CD1c-positive myeloid dendritic cell (primary cell): ENCODE data around the gene IQSEC3.
"Not testable (repeated sequence)": the region's sequence is repeated elsewhere in the genome, so short reads cannot be mapped to it uniquely, and the experiment has no call there.

Experiments used
- DNase-seq: peaks from one replicate; pipeline ENCODE4 v3.0.0-alpha.2; 2016; ENCODE audit errors: extremely low spot score

IQSEC3 gene

DNA sequence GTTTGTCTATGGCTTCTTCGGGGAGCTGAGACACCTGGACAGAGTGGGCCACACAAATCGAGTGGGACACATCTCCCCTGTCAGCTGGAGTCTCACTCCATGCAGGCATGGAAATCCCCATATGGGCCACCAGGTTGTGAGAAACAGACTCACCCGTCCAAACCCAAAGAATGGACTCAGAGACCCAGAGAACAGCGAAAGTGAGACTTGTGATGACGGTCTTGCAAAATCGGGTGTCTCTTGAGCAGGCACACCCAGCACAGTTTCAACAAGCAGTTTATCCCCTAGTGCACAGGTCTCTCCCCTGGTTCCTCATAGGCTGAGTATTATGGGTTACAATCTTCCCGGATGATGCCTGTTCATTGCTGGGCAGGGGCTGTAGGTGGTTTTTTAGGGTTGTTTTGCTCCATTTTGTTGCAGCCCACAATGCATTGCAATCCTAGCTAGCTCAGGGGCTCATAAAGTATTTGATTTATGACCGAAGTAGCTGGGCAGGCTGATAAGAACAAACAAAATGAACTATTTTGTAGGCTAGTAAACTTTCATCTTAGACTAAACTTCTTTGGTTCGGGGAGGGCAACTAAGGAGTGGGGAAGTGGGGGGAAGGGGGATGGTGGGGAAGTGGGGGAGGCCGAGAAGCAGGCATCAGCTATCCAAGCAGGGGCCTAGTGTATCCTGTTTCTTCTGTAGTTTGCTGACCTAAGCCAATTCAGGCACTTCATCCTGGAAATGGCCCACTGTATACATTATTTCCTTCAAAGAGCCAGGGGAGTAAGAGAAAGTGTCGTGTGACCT is 45.3 kb downstream of the IQSEC3 start:
- DNase-seq, result peak; percentile 43

DNA sequence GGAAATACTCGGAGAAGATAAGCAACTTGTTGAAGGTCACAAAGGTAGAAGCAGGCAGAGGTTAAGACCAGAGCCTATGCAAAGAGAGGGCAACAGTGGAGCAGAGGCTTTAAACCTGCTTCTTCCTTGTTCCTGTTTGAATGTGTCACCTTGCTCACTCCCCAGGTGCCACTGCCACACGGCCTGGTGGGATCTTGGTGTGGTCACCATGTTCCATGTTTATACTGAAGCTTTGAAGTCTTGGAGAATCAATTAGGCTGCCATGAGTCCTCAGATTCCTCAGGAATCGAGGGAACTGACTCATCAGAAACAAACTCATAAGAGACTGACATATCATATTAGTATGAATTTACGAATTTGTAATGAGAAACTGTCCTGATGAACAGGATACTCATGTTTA is 46.8 kb downstream of the IQSEC3 start:
- DNase-seq, result no peak

DNA sequence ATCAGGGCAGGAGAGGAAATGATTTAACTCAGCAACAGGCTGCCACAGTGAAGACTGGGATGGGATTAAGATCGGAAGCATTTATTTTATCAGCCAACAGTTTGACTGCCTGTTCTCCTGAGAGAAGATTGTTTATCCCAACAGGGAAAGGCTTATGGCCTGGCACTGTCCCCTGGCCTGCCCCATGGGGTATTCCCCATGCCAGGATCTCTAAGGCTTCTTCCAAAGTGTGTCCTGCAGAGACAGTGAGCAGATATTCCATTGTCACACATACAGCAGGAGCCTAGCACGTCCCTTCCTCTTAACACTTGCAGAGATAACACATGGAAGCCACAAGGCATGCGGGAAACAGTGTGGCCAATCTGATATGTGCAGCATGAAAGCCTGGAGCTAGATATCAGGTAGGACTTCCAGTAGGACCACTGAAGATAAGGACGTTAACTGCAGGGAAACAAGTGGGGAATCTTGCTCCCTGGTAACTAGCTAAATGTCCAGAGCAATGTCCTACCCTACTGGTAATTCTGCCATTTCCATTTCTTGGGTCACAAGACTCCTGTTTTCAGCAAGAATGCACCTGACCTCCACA is 48.2 kb downstream of the IQSEC3 start:
- DNase-seq, result no peak

DNA sequence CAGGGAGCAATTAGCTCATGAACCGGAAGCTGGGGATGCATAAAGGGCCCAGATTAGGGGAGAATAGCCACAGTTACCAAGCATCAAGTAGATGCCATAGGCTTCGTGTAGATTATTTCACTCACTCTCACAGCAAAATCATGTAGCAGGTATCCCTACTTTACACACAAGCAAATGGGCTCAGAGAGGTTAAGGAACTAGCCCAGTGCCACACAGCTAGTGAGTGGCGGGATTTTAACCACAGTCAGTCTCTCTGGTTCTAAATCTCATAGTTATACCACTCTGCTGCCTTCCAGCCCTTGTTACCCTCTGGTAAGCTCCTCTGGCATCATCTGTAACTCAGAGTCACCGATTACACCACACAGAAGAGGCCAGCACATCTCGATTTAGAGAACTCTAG is 49.0 kb downstream of the IQSEC3 start:
- no peak for DNase-seq

DNA sequence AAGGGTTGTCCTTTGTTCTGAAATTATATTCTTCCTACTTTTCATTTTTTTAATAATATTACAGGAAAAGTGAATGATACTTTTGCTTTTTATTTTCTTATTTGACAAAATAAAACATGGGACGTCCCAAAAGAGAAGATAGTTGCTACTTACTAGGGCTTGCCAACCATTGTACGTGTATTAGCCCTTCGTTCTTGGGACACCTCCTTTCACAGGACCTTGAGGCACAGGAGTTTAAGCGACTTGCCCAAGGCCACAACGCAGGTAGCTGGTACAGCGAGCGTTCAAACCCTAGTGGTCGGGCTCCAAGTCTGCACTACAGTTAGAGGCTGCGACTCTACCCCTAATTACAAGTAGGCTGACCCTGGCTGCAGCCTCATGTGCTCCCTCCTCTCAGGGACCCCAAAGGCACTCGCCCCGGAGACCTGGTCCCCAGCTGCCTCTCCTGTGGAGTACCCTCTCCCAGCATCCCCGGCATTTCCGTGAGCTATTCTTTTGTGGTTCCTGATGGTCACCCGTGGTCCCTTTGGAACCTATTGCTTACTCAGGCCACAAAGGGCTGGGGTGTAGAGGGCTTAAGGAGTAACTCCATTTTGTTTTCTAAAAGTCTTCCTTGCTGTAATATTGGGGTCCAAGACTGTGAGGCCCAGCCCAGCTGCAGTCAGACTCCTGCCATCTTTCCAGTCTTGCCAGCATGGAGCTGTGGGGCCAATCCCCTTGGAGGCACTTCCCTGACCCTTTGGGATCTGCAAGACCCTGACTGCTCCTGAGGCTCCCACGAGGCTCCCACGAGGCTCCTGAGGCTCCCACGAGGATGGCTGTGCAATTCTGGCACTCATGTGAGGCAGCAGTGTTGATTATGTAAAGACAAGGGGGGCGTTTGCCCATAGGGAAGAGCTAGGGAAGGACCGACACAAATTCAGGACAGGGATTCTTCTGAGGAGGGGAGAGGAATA is 49.7 kb downstream of the IQSEC3 start:
- no peak for DNase-seq

DNA sequence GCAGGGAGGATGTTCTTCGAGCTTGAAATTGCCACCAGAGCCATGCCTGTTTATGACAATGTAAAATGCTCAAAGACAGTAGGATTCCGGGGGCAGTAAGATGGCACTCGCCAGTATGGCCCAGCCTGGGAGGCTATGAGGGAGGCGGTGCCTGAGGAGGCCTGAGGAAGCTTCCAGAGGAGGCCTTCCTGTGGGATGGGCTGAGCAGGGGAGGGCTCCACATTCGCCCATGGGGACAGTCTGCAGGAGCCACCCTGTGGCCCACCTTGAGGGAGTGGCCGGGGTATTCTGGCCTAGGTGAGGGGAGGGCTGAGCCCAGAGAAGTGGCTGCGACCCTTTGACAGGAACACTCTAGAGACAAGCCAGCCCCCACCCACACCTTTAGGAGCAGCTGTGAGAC is 50.7 kb downstream of the IQSEC3 start:
- DNase-seq, result no peak

DNA sequence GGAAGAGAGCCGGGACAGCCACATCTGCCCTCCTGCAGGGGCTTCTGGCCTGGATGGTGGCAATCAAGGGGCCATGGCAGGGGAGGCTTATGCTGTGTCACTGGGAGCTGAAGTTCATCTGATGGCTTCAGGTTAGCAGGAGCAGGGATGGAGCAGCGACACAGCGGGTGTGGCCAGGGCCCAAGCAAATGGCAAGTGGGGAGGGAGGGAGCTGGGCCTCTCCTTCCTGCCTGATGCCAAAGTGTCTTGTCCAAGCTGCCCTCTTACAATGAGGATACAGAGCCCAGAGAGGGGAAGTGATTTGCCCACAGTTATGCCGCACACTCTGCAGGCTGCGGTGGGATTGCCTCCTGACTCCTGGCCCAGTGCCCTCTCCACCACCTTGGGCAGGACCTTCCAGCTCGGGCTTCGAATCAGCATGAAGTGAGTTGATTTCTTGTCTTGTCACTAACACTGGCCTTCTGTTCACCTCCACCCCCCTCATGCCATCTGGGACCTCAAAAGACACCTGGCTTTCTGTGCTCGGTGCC is 51.3 kb downstream of the IQSEC3 start:
- DNase-seq, result no peak

DNA sequence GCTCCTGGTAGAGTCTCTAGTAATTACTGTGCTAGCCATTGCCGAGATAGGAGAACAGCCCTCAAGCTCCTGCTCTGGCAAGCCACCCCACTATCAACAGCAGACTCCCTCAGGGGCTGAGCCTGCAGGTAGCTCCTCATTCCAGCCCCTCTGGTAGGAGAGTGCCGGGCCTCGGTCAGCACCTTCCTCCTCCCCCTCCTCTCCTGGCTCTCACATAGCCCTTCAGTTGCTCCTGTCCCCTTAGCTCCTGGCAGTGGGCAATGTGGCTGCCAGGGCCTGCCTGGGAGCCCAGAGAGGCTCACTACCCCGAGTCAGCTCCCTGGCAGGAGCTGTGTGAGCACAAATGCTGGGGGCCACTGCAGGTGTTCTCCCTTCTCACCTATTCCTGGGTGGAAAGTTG is 52.0 kb downstream of the IQSEC3 start:
- no peak for DNase-seq

DNA sequence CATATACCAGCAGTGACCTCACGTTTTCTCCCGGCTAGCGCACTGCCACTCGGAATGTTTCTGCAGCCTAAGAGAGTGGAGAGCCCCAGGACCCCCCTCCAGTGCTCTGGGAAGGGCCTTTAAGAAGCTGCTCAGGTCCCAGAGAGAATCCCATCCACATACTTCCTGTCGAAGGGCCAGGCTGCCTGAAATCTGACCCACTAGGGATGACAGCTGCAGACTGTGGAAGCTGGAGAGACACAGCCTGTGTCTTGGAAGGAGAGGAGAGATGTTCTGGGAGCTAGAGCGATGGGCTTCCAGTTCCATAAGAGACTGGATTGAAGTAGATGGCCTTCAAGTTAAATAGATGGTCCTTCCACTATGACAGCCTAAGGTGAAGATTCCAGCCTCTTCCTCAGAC is 54.4 kb downstream of the IQSEC3 start:
- DNase-seq, result no peak

DNA sequence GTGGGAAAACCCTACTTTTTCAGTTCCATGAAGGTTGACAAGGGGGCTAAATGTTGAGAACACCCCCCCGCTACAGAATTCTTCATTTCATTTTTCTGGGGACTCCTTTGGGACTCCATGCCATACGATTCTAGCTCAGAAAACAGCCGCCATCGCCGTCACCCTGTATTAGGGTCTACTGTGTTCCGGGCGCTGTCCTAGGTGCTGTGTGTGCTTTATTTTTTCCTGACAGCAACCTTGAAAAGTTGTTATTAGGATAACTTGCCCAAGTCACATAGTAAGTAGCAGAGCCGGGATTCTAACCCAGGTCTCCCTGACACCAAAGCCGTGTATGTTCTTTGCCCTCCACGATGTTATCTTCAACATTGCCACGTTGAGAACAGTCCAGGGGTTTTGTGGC is 55.1 kb downstream of the IQSEC3 start:
- no peak for DNase-seq

DNA sequence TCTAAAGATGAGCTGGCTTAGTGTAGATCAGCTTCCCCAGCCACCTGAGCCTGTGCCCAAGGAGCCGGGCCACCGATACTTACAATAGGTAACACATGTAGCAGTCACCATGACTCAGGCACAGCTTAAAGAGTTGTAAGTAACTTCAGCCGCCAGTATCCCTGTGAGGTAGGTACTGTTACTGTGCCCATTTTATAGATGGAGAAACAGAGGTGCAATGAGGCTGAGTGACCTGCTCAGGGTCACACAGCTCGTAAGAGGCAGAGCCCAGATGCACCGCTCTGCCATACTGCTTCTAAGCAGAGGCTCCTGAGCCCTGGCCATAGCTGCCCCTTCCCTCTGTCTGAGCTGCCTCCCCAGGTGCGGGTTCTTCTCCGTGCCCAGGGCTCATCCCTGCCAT is 58.5 kb downstream of the IQSEC3 start:
- no peak for DNase-seq

DNA sequence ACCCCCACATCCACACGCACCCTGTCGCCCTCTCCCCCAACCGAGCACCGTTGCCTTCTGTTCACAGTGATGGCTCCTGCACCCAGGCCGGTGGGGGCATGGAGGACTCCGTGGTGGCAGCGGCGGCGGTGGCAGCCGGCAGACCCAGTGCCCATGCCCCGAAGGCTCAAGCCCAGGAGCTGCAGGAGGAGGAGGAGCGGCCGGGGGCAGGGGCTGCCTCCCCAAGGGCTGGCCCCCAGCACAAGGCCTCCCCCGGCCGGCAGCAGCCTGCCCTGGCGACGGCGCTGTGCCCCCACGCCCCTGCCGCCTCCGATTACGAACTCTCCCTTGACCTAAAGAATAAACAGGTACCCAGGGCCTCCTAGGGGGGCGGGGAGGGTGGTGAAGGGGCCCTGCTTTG is 59.0 kb downstream of the IQSEC3 start:
- DNase-seq, result no peak

DNA sequence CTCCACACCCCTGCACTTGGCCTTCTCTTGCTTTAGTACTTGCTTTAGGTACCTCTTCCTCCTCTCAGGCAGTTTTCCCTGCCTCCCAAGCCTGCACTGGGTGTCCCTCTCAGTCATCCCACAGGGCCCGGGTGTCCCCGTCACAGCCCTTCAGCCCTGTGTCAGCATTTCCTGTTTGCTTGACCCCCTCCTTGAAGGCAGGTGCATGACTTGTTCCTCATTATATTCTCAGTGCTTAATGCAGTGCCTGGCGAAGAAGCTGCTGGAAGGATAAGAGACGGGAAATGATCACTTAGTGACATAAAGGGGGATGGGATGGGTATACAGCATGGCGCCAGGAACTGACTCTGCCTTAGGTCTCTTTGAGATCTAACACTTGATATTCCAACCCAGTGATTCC is 61.5 kb downstream of the IQSEC3 start:
- peak; percentile 65 for DNase-seq

DNA sequence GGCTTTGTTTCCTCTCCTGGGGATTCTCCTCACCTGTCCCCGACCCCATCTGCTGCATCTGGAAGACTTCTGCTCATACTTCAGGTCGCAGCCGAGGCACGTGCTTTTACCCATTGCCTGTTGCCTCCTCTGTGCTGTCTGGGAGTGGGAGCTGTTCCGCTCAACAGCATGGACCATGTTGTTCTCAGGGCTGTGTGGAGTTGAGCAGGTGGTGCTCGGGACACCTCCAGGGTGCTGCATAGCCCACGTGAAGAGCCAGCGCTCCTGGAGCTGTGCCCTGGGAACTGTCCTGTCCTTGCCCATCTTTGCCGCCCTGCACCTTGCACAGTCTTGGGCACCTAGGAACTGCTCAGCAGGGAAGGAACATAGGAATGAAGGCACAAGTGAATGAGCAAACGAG is 62.4 kb downstream of the IQSEC3 start:
- no peak for DNase-seq

DNA sequence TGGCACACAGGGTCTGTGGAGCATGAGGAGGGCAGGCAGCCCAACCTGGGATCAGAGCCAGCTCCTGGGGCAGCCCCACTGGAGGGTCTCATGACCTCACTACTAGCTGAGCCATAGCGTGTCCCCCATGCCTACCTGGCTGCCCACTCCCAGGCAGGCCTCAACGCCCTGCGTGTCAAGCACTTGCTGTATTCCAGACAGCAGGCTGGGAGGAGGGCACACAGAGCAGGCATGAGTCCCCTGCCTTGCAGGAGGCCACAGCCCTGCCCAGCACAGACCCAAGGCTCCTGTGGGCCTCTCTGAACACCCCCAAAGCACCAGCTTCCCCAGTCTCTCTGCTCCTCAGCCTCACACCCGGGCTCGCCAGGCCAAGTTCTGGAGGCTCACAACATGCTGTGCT is 64.0 kb downstream of the IQSEC3 start:
- DNase-seq, result no peak

DNA sequence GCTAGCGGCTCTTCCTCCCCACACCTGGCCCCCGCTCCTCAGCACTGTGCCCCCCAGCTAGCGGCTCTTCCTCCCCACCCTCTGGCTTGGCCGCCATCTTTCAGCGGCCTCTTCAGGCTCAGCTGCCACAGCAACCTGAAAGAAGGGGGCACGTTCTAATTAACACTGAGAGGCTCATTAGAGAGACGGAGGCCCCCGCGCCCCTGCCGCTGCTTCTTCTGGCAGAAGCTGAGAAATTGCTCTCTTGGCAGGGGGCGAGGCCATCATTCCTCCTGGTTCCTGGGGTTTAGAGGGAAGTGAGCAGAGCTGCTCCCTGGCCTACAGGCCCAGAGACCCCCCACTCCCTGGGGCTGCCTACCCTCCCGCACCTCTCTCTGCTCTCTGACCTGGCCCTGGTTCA is 64.4 kb downstream of the IQSEC3 start:
- no peak for DNase-seq

DNA sequence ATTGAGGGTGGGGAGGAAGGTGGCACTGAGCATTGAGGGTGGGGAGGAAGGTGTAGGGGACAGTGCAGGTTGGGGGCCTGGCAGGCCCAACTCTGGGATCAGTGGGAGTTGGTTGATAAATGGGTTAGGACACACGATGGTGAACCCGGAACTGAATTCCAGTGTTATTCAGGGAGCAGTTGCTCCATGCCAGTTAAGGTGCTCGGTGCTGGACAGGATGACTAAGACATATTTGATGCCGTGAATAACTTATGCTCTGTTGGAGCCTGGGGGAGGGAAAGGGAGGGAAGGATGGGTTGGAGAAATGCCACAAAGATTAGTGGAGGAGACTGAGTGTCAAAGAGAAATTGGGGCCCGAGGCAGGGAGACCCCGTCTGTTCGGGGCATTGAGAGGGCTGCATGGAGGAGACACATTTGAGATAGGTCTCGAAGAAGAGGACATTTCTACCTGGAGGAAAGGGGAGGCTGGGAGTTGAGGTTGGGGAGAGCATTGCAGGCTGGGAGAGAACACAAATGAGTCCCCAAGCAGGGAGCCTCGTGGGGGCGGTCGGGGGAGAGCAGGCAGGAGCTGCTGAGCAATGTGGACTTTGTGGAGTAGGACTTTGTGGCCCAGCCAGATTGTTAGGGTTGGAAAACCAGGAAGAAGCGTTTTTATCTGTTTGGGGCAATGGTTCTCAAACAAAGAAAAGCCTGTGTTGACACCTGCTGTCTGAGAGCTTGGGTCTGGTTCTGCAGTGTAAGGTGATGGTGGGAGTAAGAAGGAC is 65.3 kb downstream of the IQSEC3 start:
- no peak for DNase-seq

DNA sequence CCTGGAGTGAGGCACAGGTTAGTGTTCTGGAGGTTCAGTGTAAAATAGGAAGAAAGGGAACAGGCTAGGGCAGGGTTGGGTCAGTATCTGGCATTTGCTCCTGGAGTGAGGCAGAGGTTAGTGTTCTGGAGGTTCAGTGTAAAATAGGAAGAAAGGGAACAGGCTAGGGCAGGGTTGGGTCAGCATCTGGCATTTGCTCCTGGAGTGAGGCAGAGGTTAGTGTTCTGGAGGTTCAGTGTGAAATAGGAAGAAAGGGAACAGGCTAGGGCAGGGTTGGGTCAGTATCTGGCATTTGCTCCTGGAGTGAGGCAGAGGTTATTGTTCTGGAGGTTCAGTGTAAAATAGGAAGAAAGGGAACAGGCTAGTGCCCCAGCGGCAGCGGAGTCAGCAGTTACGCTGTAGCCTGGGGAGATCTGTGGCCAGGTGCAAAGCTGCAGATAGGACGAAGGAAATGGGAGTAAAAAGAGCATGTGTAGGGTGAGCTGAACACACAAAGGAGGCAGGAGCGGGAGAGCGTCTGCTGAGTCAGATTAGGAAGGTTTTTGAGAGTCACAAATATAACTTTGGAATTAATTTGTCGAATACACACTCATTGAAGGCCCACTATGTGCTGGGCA is 67.2 kb downstream of the IQSEC3 start:
- not testable (repeated sequence) for DNase-seq

DNA sequence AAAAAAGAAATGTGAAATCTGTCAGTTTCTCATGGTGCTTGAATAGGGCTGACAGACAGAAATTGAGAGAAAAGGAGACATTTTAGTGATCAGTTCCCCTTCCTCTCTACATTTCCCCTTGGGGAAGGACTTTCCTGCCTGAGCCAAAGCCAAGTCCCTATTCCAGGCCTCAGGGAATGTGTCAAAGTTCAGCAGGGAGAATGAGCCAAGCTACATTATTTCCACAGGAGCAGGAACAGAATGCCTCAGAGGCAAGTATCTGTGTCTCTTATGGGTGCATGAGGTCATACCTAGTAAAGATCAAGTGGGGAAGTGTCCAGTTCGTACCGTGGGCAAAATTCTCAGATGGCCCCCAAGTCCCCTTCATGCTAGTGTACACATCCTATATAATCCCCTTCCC is 68.6 kb downstream of the IQSEC3 start:
- no peak for DNase-seq

DNA sequence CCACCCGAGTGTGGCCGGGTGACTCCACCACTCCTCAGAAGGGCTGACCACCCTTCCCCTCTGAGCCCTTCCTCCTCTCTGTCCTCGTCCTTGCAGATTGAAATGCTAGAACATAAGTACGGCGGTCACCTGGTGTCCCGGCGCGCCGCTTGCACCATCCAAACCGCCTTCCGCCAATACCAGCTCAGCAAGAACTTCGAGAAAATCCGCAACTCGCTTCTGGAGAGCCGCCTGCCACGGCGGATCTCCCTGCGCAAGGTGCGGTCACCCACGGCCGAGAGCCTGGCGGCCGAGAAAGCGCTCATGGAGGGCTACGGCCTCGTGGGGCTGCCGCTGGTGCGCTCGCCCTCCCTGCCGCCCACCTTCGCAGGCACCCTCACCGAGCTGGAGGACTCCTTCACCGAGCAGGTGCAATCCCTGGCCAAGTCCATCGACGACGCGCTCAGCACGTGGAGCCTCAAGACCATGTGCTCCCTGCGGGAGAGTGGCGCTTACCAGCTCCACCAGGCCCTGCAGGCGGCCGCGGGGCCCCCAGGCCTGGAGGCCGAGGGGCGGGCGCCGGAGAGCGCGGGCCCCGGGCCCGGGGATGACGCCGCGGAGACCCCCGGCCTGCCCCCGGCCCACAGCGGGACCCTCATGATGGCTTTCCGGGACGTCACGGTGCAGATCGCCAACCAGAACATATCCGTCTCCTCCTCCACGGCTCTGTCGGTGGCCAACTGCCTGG is 71.8 kb downstream of the IQSEC3 start:
- no peak for DNase-seq
